HK-2 (cell line): ENCODE measurements around the gene OR51V1.

Experiments used
- DNase-seq: peaks from one replicate; pipeline ENCODE4 v3.0.0-alpha.2; 2018; ENCODE audit not compliant: unreplicated experiment

The OR51V1 gene

GRCh38 chr11:5230266-5230665 lies 29.8 kb upstream of the OR51V1 start:
- no peak for DNase-seq

- DNase-seq = no peak
Observed at GRCh38 chr11:5229796-5230195, 29.3 kb upstream of the OR51V1 start.

- no peak for DNase-seq
Observed at GRCh38 chr11:5229356-5229755, 28.9 kb upstream of the OR51V1 start.

GRCh38 chr11:5228124-5228523 lies 27.6 kb upstream of the OR51V1 start:
- DNase-seq = no peak

GRCh38 chr11:5227681-5228080 lies 27.2 kb upstream of the OR51V1 start:
- no peak for DNase-seq

GRCh38 chr11:5226732-5227310 lies 26.3 kb upstream of the OR51V1 start, which contains the start of gene HBB:
Gene HBB (minus strand): TSS chr11:5227071. CDS start chr11:5227021, 50 bp downstream.
- DNase-seq = no peak

GRCh38 chr11:5225480-5225871 lies 25.0 kb upstream of the OR51V1 start:
- DNase-seq = no peak

GRCh38 chr11:5224538-5225479 lies 24.3 kb upstream of the OR51V1 start:
- DNase-seq = no peak

GRCh38 chr11:5223686-5224085 lies 23.2 kb upstream of the OR51V1 start:
- no peak for DNase-seq

- no peak for DNase-seq
Observed at GRCh38 chr11:5223146-5223545, 22.7 kb upstream of the OR51V1 start.

- no peak for DNase-seq
Observed at GRCh38 chr11:5210376-5210885, 9.9 kb upstream of the OR51V1 start.

GRCh38 chr11:5204787-5205186 lies 4.3 kb upstream of the OR51V1 start:
- DNase-seq = no peak

- no peak for DNase-seq
Observed at GRCh38 chr11:5203366-5203765, 2.9 kb upstream of the OR51V1 start.

GRCh38 chr11:5198285-5198684 lies 2.2 kb downstream of the OR51V1 start:
- DNase-seq = no peak

GRCh38 chr11:5197536-5197935 lies 2.9 kb downstream of the OR51V1 start:
- no peak for DNase-seq

GRCh38 chr11:5196731-5197130 lies 3.8 kb downstream of the OR51V1 start:
- no peak for DNase-seq

- DNase-seq = no peak
Observed at GRCh38 chr11:5196067-5196466, 4.4 kb downstream of the OR51V1 start.

- DNase-seq = no peak
Observed at GRCh38 chr11:5192738-5193137, 7.7 kb downstream of the OR51V1 start.

- DNase-seq = no peak
Observed at GRCh38 chr11:5188201-5188600, 12.3 kb downstream of the OR51V1 start.

- DNase-seq = no peak
Observed at GRCh38 chr11:5178046-5178837, 22.2 kb downstream of the OR51V1 start.

GRCh38 chr11:5174934-5175333 lies 25.5 kb downstream of the OR51V1 start:
- DNase-seq = no peak

GRCh38 chr11:5171856-5172255 lies 28.6 kb downstream of the OR51V1 start:
- no peak for DNase-seq
